Head of caudate nucleus (tissue), 42 donors: ENCODE data around the gene POC1B.
A peak's percentile ranks its signal among the peaks of the same experiment; 100 is the strongest.

Experiments used
- DNase-seq, 42 donors: peaks; one replicate each; pipeline versions ENCODE4 v3.0.0 to v3.0.0-alpha.2; 2020 to 2021; ENCODE audit warnings: mixed read lengths in 7 of 42
- intact Hi-C: fragments of 100-400 bp; cut with DNase I; formaldehyde crosslinking; loops from one replicate; pipeline ENCODE4 v1.15.0; 2022

POC1B gene

GRCh38 chr12:89507015-89507824, 18.6 kb downstream of the POC1B start:
- intact Hi-C loops, result no loop called here
- no peak for DNase-seq

GRCh38 chr12:89506050-89506449, 19.8 kb downstream of the POC1B start:
- no peak for DNase-seq
- intact Hi-C loops, result no loop called here

GRCh38 chr12:89504560-89505346, 21.1 kb downstream of the POC1B start:
- no peak for DNase-seq
- intact Hi-C loops, result no loop called here

- intact Hi-C loops, result no loop called here
Measured at GRCh38 chr12:89501793-89502192, 24.1 kb downstream of the POC1B start.

GRCh38 chr12:89499857-89500256, 26.0 kb downstream of the POC1B start:
- intact Hi-C loops, result no loop called here
- DNase-seq, result peak in 1 of 42 donors; percentile 40

More at GRCh38 chr12:89501793-89502192, 24.1 kb downstream of the POC1B start:
- DNase-seq, result no peak

GRCh38 chr12:89497467-89497866, 28.4 kb downstream of the POC1B start:
- no peak for DNase-seq
- intact Hi-C loops, result no loop called here

- no peak for DNase-seq
- intact Hi-C loops, result no loop called here
Measured at GRCh38 chr12:89497005-89497404, 28.8 kb downstream of the POC1B start.

GRCh38 chr12:89494411-89495231, 31.2 kb downstream of the POC1B start:
- intact Hi-C loops, result no loop called here
- DNase-seq, result peak in 13 of 42 donors; percentile 15 to 65 (median 33)

- intact Hi-C loops, result no loop called here
- no peak for DNase-seq
Measured at GRCh38 chr12:89493670-89494302, 32.1 kb downstream of the POC1B start.

GRCh38 chr12:89492883-89493282, 33.0 kb downstream of the POC1B start:
- DNase-seq, result no peak
- intact Hi-C loops, result no loop called here

GRCh38 chr12:89490922-89491321, 34.9 kb downstream of the POC1B start:
- no peak for DNase-seq
- intact Hi-C loops, result no loop called here

- intact Hi-C loops, result no loop called here
- no peak for DNase-seq
Measured at GRCh38 chr12:89486264-89486663, 39.6 kb downstream of the POC1B start.

- intact Hi-C loops, result no loop called here
- DNase-seq, result no peak
Measured at GRCh38 chr12:89484470-89484869, 41.4 kb downstream of the POC1B start.

- intact Hi-C loops, result no loop called here
- DNase-seq, result peak in 28 of 42 donors; percentile 20 to 76 (median 50)
Measured at GRCh38 chr12:89481213-89481914, 44.5 kb downstream of the POC1B start.

- intact Hi-C loops, result no loop called here
- DNase-seq, result no peak
Measured at GRCh38 chr12:89479982-89480381, 45.9 kb downstream of the POC1B start.

- DNase-seq, result no peak
- intact Hi-C loops, result no loop called here
Measured at GRCh38 chr12:89477633-89478279, 48.1 kb downstream of the POC1B start.

- DNase-seq, result no peak
- intact Hi-C loops, result no loop called here
Measured at GRCh38 chr12:89476904-89477595, 48.8 kb downstream of the POC1B start.
